MCF 10A (cell line): ENCODE measurements around the gene GAS2L1. TPM values are rescaled to one million over a fixed set of nuclear protein-coding genes. Genes with fewer than 3 reads are reported as not detected.

ENCODE experiments used
- BruUV-seq: library from RNA; stranded (reverse); fragments of 400-500 nt; replicated peaks from 2 replicates; lab custom pipeline; 2021; lab: Mats Ljungman, UMichigan
- CTCF ChIA-PET: fragments of 300-600 bp; sonication (Branson Sonifier 250); formaldehyde crosslinking; extraction: SDS; loops from one replicate; lab custom pipeline; 2021; ENCODE audit warnings: antibody characterized with exemption, inconsistent platforms; lab: Yijun Ruan, JAX
- POLR2A ChIA-PET: fragments of 300-600, 350-650 bp; sonication (Branson Sonifier 250); formaldehyde crosslinking; extraction: SDS; loops from one replicate; lab custom pipeline; 2020; ENCODE audit warnings: antibody characterized with exemption, inconsistent platforms; lab: Yijun Ruan, JAX
- DNase-seq: peaks from one replicate; pipeline ENCODE4 v3.0.0-alpha.2; 2018; ENCODE audit not compliant: unreplicated experiment
- H3K27ac Mint-ChIP-seq: one replicate; pipeline ENCODE4 v1.8.0; 2022; ENCODE audit warnings: mild to moderate bottlenecking, low read depth, mixed read lengths; ENCODE audit not compliant: unreplicated experiment
- H3K27me3 Mint-ChIP-seq: one replicate; pipeline ENCODE4 v1.8.0; 2022; ENCODE audit warnings: mixed read lengths; ENCODE audit not compliant: insufficient read depth, unreplicated experiment
- H3K36me3 Mint-ChIP-seq: one replicate; pipeline ENCODE4 v1.8.0; 2022; ENCODE audit warnings: mild to moderate bottlenecking, moderate library complexity, mixed read lengths; ENCODE audit not compliant: insufficient read depth, unreplicated experiment
- H3K4me1 Mint-ChIP-seq: one replicate; pipeline ENCODE4 v1.8.0; 2022; ENCODE audit warnings: mixed read lengths; ENCODE audit not compliant: insufficient read depth, unreplicated experiment
- H3K4me3 Mint-ChIP-seq: one replicate; pipeline ENCODE4 v1.8.0; 2022; ENCODE audit warnings: mild to moderate bottlenecking, moderate library complexity, mixed read lengths; ENCODE audit not compliant: unreplicated experiment
- H3K9me3 Mint-ChIP-seq: one replicate; pipeline ENCODE4 v1.8.0; 2022; ENCODE audit warnings: mixed read lengths; ENCODE audit not compliant: unreplicated experiment
- CTCF ChIP-seq: fragments of 200-600 bp; IDR thresholded peaks from one replicate; pipeline ENCODE4 v1.8.0; 2022; ENCODE audit warnings: antibody characterized with exemption, mild to moderate bottlenecking; ENCODE audit not compliant: unreplicated experiment
- intact Hi-C: fragments of 100-400 bp; cut with micrococcal nuclease; formaldehyde crosslinking; loops from 2 replicates; pipeline ENCODE4 v1.14.1; 2022
- total RNA-seq: library from RNA; stranded (reverse); gene quantifications from 2 replicates; pipeline ENCODE4 v1.2.3, GENCODE V29; 2022

The GAS2L1 gene
- total RNA-seq, 1 experiment from 2014 or later = 17.2 TPM

DNA sequence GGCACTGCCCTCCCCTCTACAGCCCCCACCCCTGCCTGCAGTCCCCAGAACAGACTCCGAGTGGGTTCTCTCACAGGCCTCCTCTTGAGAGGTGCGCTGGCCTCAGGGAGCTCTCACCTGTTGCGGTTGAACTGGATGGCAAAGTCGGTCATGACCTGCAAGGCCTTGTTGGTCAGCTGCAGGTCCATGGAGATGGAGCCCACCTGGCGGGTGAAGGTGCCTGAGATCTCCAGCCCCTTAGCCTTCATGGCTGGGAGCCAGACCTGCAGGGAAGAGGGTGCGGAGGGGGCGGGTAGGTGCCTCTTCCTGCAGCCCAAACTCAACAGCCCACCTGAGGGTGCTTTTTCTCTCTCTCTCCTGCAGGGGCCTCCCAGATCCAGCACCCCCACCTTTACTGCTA is 27.7 kb downstream of the GAS2L1 start:
- CTCF ChIA-PET = interaction anchor here (0.6 to 0.7 kb wide), 2 partner anchors 414 to 1003 kb away, joined by 3 read pairs; no protein-coding TSS in a partner anchor

DNA sequence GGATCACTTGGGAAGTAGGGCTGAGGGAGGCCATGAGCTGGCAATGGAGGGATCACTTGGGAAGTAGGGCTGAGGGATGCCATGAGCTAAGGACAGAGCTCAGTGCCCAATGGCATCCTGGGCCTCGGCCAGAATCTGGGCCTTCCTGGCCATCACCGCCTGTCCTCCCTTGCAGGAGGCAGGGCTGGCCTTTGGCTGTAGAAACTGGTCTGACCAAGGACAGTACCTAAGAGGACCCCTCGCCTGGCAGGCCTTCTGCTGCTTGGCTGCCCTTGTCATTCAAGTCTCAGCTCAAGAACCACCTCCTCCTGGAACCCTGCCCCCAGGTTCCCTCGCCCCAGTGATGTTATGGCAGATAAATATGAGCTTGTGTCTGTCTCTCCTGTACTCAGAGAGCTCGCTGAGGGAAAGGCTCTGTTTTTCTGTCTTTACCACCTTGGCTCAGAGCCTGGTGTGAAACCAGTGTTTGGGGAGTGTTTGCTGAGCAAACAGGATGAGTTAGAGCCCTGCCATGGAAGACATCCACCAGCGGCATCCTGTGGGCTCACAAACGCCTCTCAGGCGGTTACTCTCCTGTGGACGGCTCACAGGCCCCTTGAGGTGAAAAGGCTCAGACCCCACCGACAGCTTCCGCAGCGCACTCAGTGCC is 28.4 kb downstream of the GAS2L1 start:
- Mint-ChIP-seq H3K27me3 (no peaks in the 10 kb centered on the region), H3K9me3 (no peaks in the 10 kb centered on the region), H3K36me3 (peaks cover 42% of the 10 kb centered on the region), H3K4me3 (no peak overlapping the region), H3K27ac (no peak overlapping the region), H3K4me1 (peaks cover 11% of the 10 kb centered on the region)
- BruUV-seq = no TSS peak
- POLR2A ChIA-PET = interaction anchor here (1.0 to 1.4 kb wide), 2 partner anchors 12 to 14 kb away, joined by 3 to 4 read pairs; no protein-coding TSS in a partner anchor
- TF ChIP-seq CTCF = no peak
- CTCF ChIA-PET = interaction anchor here (0.6 to 0.7 kb wide), 2 partner anchors 413 to 1002 kb away, joined by 3 read pairs; no protein-coding TSS in a partner anchor
- no peak for DNase-seq
- intact Hi-C loops = no loop called here

More for the DNA sequence above, 27.7 kb downstream of the GAS2L1 start:
- intact Hi-C loops = no loop called here
- no peak overlapping the region for H3K27ac Mint-ChIP-seq
- no peak for TF ChIP-seq CTCF
- H3K4me1 Mint-ChIP-seq = peaks cover 4% of the 10 kb centered on the region
- POLR2A ChIA-PET = interaction anchor here (1.0 to 1.4 kb wide), 2 partner anchors 12 to 13 kb away, joined by 3 to 4 read pairs; no protein-coding TSS in a partner anchor
- H3K4me3 Mint-ChIP-seq = no peak overlapping the region
- H3K9me3 Mint-ChIP-seq = no peaks in the 10 kb centered on the region
- no peaks in the 10 kb centered on the region for H3K27me3 Mint-ChIP-seq
- no peak for DNase-seq
- peaks cover 43% of the 10 kb centered on the region for H3K36me3 Mint-ChIP-seq
- BruUV-seq = no TSS peak

DNA sequence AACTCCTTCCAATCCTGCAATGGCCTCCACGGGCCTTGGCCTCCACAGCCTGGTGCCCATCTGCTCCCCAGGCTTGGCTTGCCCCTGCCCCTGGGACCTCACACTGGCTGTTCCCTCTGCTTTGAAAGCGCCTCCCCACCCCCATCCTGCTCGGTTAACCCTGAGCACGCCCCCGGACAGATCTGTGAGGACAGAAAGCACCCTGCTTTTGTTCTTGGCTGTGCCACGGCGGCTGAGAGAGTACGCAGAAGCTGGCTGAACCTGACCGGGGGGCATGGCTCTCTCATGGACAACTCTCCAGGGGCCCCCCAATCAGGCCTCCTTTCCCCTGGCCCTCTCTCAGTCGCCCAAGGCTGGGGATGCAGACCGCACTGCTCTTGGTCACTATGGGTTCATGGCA is 29.2 kb downstream of the GAS2L1 start:
- Mint-ChIP-seq H3K9me3 (no peaks in the 10 kb centered on the region), H3K4me3 (no peak overlapping the region), H3K27ac (no peak overlapping the region), H3K27me3 (no peaks in the 10 kb centered on the region), H3K36me3 (peaks cover 35% of the 10 kb centered on the region), H3K4me1 (peaks cover 16% of the 10 kb centered on the region)
- intact Hi-C loops = no loop called here
- no peak for TF ChIP-seq CTCF
- ChIA-PET CTCF (no interaction called here), POLR2A (no interaction called here)
- no peak for DNase-seq
- BruUV-seq = no TSS peak

DNA sequence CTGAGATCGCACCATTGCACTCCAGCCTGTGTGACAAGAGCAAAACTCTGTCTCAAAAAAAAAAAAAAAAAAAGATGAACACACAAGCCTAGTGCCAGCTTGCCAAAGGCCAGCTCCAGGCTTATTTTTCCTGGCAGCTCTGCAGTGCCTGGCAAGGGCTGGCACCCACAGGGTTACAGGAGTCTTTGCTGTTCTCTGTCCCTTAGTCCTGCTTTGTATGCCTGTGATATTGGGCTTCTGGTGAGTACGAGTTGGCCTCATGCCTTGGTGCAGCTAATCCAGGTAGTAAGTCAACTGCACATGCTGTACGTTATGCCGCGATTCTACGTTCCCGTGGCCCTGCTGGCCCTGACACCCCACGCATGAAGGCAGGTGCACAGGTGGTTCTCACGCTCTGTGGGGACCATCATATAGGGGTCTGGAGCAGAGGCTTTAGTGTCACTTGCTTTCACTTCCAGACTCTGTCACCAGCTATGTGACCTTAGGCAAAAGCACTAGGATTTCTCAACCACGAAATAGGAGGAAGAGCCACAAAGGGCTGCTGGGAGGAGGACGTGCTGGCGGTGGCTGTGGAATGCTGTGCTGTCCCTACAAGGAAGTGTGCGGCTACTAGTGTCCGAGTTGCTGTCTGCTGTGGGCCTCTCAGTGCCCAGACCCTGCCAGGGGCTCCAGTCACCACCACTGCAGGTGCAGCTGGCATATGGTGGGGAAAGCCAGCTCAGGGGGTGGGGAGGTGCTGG is 30.5 kb downstream of the GAS2L1 start:
- POLR2A ChIA-PET = no interaction called here
- Mint-ChIP-seq H3K9me3 (no peaks in the 10 kb centered on the region), H3K4me1 (peaks cover 16% of the 10 kb centered on the region), H3K36me3 (peaks cover 31% of the 10 kb centered on the region), H3K4me3 (no peak overlapping the region), H3K27ac (no peak overlapping the region), H3K27me3 (no peaks in the 10 kb centered on the region)
- no peak for DNase-seq
- TF ChIP-seq CTCF = no peak
- CTCF ChIA-PET = no interaction called here
- intact Hi-C loops = no loop called here
- BruUV-seq = no TSS peak
